GM21526 (cell line): Measurements from ENCODE around the gene TBCCD1.

Experiments
- ATAC-seq: cut with Tn5 transposase; IDR thresholded peaks from one replicate; pipeline ENCODE4 v1.9.1; 2021; ENCODE audit warnings: moderate library complexity; ENCODE audit not compliant: unreplicated experiment, low FRiP score

Gene TBCCD1

GRCh38 chr3:186523022-186523421 is 44.1 kb downstream of the TBCCD1 start:
- no peak for ATAC-seq

GRCh38 chr3:186520957-186521842 is 45.9 kb downstream of the TBCCD1 start:
- peak; percentile 56 for ATAC-seq

- no peak for ATAC-seq
Observed at GRCh38 chr3:186520431-186520830, 46.7 kb downstream of the TBCCD1 start.

GRCh38 chr3:186519021-186519658 is 48.0 kb downstream of the TBCCD1 start:
- ATAC-seq = no peak

- ATAC-seq = no peak
Observed at GRCh38 chr3:186517218-186517617, 49.9 kb downstream of the TBCCD1 start.

GRCh38 chr3:186516646-186517045 is 50.5 kb downstream of the TBCCD1 start:
- no peak for ATAC-seq

- ATAC-seq = no peak
Observed at GRCh38 chr3:186515125-186515524, 52.0 kb downstream of the TBCCD1 start.

- ATAC-seq = no peak
Observed at GRCh38 chr3:186514296-186515002, 52.7 kb downstream of the TBCCD1 start.

GRCh38 chr3:186513386-186513785 is 53.8 kb downstream of the TBCCD1 start:
- no peak for ATAC-seq

GRCh38 chr3:186512570-186513302 is 54.4 kb downstream of the TBCCD1 start:
- no peak for ATAC-seq

GRCh38 chr3:186511702-186512101 is 55.4 kb downstream of the TBCCD1 start:
- no peak for ATAC-seq

GRCh38 chr3:186511245-186511644 is 55.9 kb downstream of the TBCCD1 start:
- peak; percentile 66 for ATAC-seq

- ATAC-seq = no peak
Observed at GRCh38 chr3:186510374-186511079, 56.6 kb downstream of the TBCCD1 start.

- no peak for ATAC-seq
Observed at GRCh38 chr3:186509423-186509822, 57.7 kb downstream of the TBCCD1 start.

GRCh38 chr3:186506857-186507256 is 60.3 kb downstream of the TBCCD1 start:
- ATAC-seq = no peak

GRCh38 chr3:186506191-186506739 is 60.9 kb downstream of the TBCCD1 start:
- no peak for ATAC-seq

GRCh38 chr3:186502966-186503712 is 64.0 kb downstream of the TBCCD1 start:
- no peak for ATAC-seq

GRCh38 chr3:186502138-186502948 is 64.8 kb downstream of the TBCCD1 start:
- no peak for ATAC-seq
